Endothelial cell of umbilical vein (primary cell): ENCODE measurements around the gene ZNF488. TPM values are rescaled to one million over a fixed set of nuclear protein-coding genes. Genes with fewer than 3 reads are reported as not detected.

Experiments
- BruUV-seq: library from RNA; stranded (reverse); fragments of 400-500 nt; replicated peaks from 2 replicates; lab custom pipeline; 2021; lab: Mats Ljungman, UMichigan
- CTCF ChIA-PET: fragments of 300-600, 350-600 bp; sonication (Branson Sonifier 250); formaldehyde crosslinking; loops from one replicate; lab custom pipeline; 2021; ENCODE audit warnings: antibody characterized with exemption, inconsistent platforms; lab: Charles Lee
- POLR2A ChIA-PET: fragments of 300-600, 350-600 bp; sonication (Branson Sonifier 250); formaldehyde crosslinking; loops from one replicate; lab custom pipeline; 2021; ENCODE audit warnings: antibody characterized with exemption, inconsistent platforms; lab: Charles Lee
- DNase-seq: peaks from one replicate; pipeline ENCODE4 v3.0.0-alpha.2; 2011; ENCODE audit warnings: low read depth, low spot score
- FAIRE-seq: peaks from 2 replicates; lab custom pipeline; 2011; peaks lifted over from hg19 to GRCh38; lab: Jason Lieb, UNC
- H2AFZ ChIP-seq: 2 replicates; pipeline ENCODE4 v1.6.0; 2012; ENCODE audit warnings: low read depth, low read length, control low read depth, inconsistent platforms
- H3K27ac ChIP-seq: 2 replicates; pipeline ENCODE4 v1.5.1; 2011; ENCODE audit warnings: low read depth, mild to moderate bottlenecking, control low read depth, low read length, moderate library complexity; ENCODE audit not compliant: insufficient read depth
- H3K27me3 ChIP-seq, 2 experiments: 2 replicates each; pipeline versions ENCODE4 v1.6.0 to v1.6.1; 2011; ENCODE audit warnings: low read length in 2 of 2, mixed read lengths in 1 of 2; ENCODE audit not compliant: control insufficient read depth in 2 of 2, insufficient read depth in 2 of 2
- H3K36me3 ChIP-seq, 2 experiments: 2 replicates in 1 of 2; 3 replicates in 1 of 2; pipeline ENCODE4 v1.5.1; 2011; ENCODE audit warnings: low read length in 2 of 2, mild to moderate bottlenecking in 1 of 2, moderate library complexity in 1 of 2; ENCODE audit not compliant: control insufficient read depth in 2 of 2, insufficient read depth in 2 of 2; ENCODE audit errors: extremely low read depth in 1 of 2
- H3K4me1 ChIP-seq: 3 replicates; pipeline ENCODE4 v1.5.1; 2011; ENCODE audit warnings: mild to moderate bottlenecking, low read length; ENCODE audit not compliant: control insufficient read depth, insufficient read depth; ENCODE audit errors: extremely low read depth
- H3K4me2 ChIP-seq: 2 replicates; pipeline ENCODE4 v1.6.1; 2011; ENCODE audit warnings: low read length, control low read depth, mixed read lengths; ENCODE audit not compliant: insufficient read depth
- H3K4me3 ChIP-seq, 3 experiments: fragments of 200-600 bp in 1 of 3; sonication (generic), shearing (Covaris generic) in 1 of 3; replicated peaks in 1 of 3; 2 replicates each; pipeline ENCODE4 v1.5.1; 2011 to 2016; ENCODE audit warnings: control low read depth in 3 of 3, low read length in 3 of 3, mild to moderate bottlenecking in 2 of 3, inconsistent platforms in 1 of 3, low read depth in 1 of 3, moderate library complexity in 1 of 3; ENCODE audit not compliant: insufficient read depth in 1 of 3
- H3K79me2 ChIP-seq: 2 replicates; pipeline ENCODE4 v1.6.0; 2012; ENCODE audit warnings: low read length, inconsistent platforms; ENCODE audit not compliant: control insufficient read depth, insufficient read depth
- H3K9ac ChIP-seq: replicated peaks from 2 replicates; pipeline ENCODE3; 2011; ENCODE audit warnings: low read length, control low read depth; ENCODE audit not compliant: insufficient read depth; ENCODE audit errors: extremely low read depth
- H3K9me1 ChIP-seq: replicated peaks from 3 replicates; pipeline ENCODE4 v1.6.0; 2011; ENCODE audit warnings: mild to moderate bottlenecking, low read length; ENCODE audit not compliant: control insufficient read depth, insufficient read depth; ENCODE audit errors: extremely low read depth
- H3K9me3 ChIP-seq: replicated peaks from 2 replicates; pipeline ENCODE4 v1.5.1; 2012; ENCODE audit warnings: low read length, inconsistent platforms; ENCODE audit not compliant: control insufficient read depth, insufficient read depth
- H4K20me1 ChIP-seq: replicated peaks from 2 replicates; pipeline ENCODE3; 2011; ENCODE audit warnings: mild to moderate bottlenecking, low read length; ENCODE audit not compliant: control insufficient read depth, insufficient read depth; ENCODE audit errors: extremely low read depth
- EZH2 ChIP-seq: IDR thresholded peaks from 2 replicates; pipeline ENCODE4 v1.6.1; 2012; ENCODE audit warnings: borderline replicate concordance, low read depth, mild to moderate bottlenecking, moderate library complexity, low read length, inconsistent platforms; ENCODE audit not compliant: severe bottlenecking
- FOS ChIP-seq: IDR thresholded peaks from 2 replicates; pipeline ENCODE4 v1.6.1; 2011; ENCODE audit warnings: mild to moderate bottlenecking, low read length, moderate library complexity, borderline replicate concordance; ENCODE audit not compliant: insufficient read depth
- GATA2 ChIP-seq: IDR thresholded peaks from 2 replicates; pipeline ENCODE4 v1.7.0; 2011; ENCODE audit warnings: low read depth, mild to moderate bottlenecking, moderate library complexity, mixed read lengths, low read length; ENCODE audit not compliant: insufficient read length, insufficient read depth
- JUN ChIP-seq: IDR thresholded peaks from 2 replicates; pipeline ENCODE4 v1.6.1; 2011; ENCODE audit warnings: borderline replicate concordance, low read depth; ENCODE audit not compliant: insufficient read length, insufficient read depth
- MYC ChIP-seq: IDR thresholded peaks from one replicate; pipeline ENCODE4 v1.6.1; 2011; ENCODE audit warnings: mild to moderate bottlenecking, low read depth, low read length
- POLR2A ChIP-seq: IDR thresholded peaks from 2 replicates; pipeline ENCODE4 v1.6.1; 2012; ENCODE audit warnings: low read depth, mild to moderate bottlenecking, control low read depth, low read length
- POLR2AphosphoS5 ChIP-seq: IDR thresholded peaks from 2 replicates; pipeline ENCODE4 v1.6.1; 2012; ENCODE audit warnings: low read depth, mild to moderate bottlenecking, control low read depth, low read length, moderate library complexity; ENCODE audit not compliant: insufficient read depth
- dilution Hi-C: fragments of 300-500 bp; cut with MboI; formaldehyde crosslinking; loops from one replicate; pipeline ENCODE4 v1.15.0; 2019; ENCODE audit warnings: low sequenced_read_pairs; ENCODE audit not compliant: extremely low pct_ligation_motif_present
- intact Hi-C: fragments of 100-400 bp; cut with micrococcal nuclease; formaldehyde crosslinking; loops from one replicate; pipeline ENCODE4 v1.10.0; 2022
- polyA plus RNA-seq, 4 experiments: library from polyadenylated mRNA; depleted of rRNA in 3 of 4; stranded (reverse) in 3 of 4; unstranded in 1 of 4; fragments of >200 nt; gene quantifications; 2 replicates each; pipeline versions ENCODE4 v1.2.1 to v1.2.3, GENCODE V29; 2011 to 2012; ENCODE audit warnings: missing spikeins in 1 of 4
- total RNA-seq: library from RNA; stranded (reverse); gene quantifications from 2 replicates; pipeline ENCODE4 v1.2.3, GENCODE V29; 2021
- TF ChIP-seq, protein P1 (sequence below), 2 donors: IDR thresholded peaks; 1 replicate in 1 of 2; 2 replicates in 1 of 2; pipeline ENCODE4 v1.5.1; 2011; ENCODE audit warnings: low read length in 2 of 2, mild to moderate bottlenecking in 2 of 2, moderate library complexity in 2 of 2, control low read depth in 1 of 2, inconsistent platforms in 1 of 2, low read depth in 1 of 2; ENCODE audit not compliant: insufficient read depth in 1 of 2; ENCODE audit errors: extremely low read depth in 1 of 2
- TF ChIP-seq, protein P2 (sequence below): IDR thresholded peaks from 2 replicates; pipeline ENCODE4 v1.6.1; 2011; ENCODE audit not compliant: insufficient read depth, insufficient read length

The ZNF488 gene
- total and polyA plus RNA-seq, 2 donors (not counting 3 experiments of a cell fraction or from before 2014, with no cell fraction given), result 0.21 to 0.38 TPM

- ChIA-PET CTCF (interaction anchor here (1.6 to 1.9 kb wide), 2 partner anchors 9 to 10 kb away, joined by 4 to 9 read pairs; no protein-coding TSS in a partner anchor), POLR2A (no interaction called here)
- no peak for TF ChIP-seq GATA2
- TF ChIP-seq FOS, result no peak
- TF ChIP-seq JUN, result no peak
- no peak for TF ChIP-seq MYC
- TF ChIP-seq, protein P1, sequence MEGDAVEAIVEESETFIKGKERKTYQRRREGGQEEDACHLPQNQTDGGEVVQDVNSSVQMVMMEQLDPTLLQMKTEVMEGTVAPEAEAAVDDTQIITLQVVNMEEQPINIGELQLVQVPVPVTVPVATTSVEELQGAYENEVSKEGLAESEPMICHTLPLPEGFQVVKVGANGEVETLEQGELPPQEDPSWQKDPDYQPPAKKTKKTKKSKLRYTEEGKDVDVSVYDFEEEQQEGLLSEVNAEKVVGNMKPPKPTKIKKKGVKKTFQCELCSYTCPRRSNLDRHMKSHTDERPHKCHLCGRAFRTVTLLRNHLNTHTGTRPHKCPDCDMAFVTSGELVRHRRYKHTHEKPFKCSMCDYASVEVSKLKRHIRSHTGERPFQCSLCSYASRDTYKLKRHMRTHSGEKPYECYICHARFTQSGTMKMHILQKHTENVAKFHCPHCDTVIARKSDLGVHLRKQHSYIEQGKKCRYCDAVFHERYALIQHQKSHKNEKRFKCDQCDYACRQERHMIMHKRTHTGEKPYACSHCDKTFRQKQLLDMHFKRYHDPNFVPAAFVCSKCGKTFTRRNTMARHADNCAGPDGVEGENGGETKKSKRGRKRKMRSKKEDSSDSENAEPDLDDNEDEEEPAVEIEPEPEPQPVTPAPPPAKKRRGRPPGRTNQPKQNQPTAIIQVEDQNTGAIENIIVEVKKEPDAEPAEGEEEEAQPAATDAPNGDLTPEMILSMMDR (IDR thresholded peaks at IDR 0.05; ENCODE audit: extremely low read depth in 1 of 2, insufficient read depth in 1 of 2, low read depth in 1 of 2, low read length in 2 of 2), result no peak
- TF ChIP-seq EZH2, result no peak
- TF ChIP-seq POLR2AphosphoS5, result no peak
- no peak for TF ChIP-seq POLR2A
- TF ChIP-seq, protein P2, sequence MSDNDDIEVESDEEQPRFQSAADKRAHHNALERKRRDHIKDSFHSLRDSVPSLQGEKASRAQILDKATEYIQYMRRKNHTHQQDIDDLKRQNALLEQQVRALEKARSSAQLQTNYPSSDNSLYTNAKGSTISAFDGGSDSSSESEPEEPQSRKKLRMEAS, result no peak
- dilution Hi-C loops, result no loop called here
- Histone ChIP-seq H4K20me1 (no peaks in the 10 kb centered on the region), H3K9me3 (no peaks in the 10 kb centered on the region), H3K9ac (no peak overlapping the region), H3K79me2 (no peaks in the 10 kb centered on the region), H3K36me3 (no peaks in the 10 kb centered on the region), H2AFZ (no peak overlapping the region), H3K27ac (no peak overlapping the region), H3K4me1 (no peaks in the 10 kb centered on the region), H3K27me3 (peaks cover 4 to 7% of the 10 kb centered on the region in 2 experiments), H3K4me3 (no peak overlapping the region), H3K9me1 (no peaks in the 10 kb centered on the region), H3K4me2 (no peak overlapping the region)
- no TSS peak for BruUV-seq
- FAIRE-seq (no peak), DNase-seq (no peak)
- intact Hi-C loops, result no loop called here
Measured at GRCh38 chr10:47371629-47372485, 12.2 kb downstream of the ZNF488 start.
